ENCODE measurements around the gene MAP2K4.

- TF ChIP-seq POLR2AphosphoS5 (IDR thresholded peaks at IDR 0.05; ENCODE audit: borderline replicate concordance, low read depth, low read length) (no peak), FOXP2 (optimal IDR thresholded peaks at IDR 0.05; ENCODE audit: control extremely low read depth, extremely low read length, insufficient read depth) (no peak)
These were observed 74.8 kb downstream of the MAP2K4 start for GRCh38 chr17:12095522-12095921.

All from SK-N-MC (cell line).